A549 (cell line): ENCODE results near the gene C2orf72.

ENCODE experiments used
- CHD2 ChIP-seq: fragments of 150-350 bp; IDR thresholded peaks from 2 replicates; pipeline ENCODE4 v1.6.1; 2014; ENCODE audit warnings: low read length; ENCODE audit not compliant: partially characterized antibody
- CTCF ChIP-seq: fragments of >200 bp; sonication (Bioruptor Twin); formaldehyde crosslinking; IDR thresholded peaks from 3 replicates; pipeline ENCODE4 v1.5.1; 2016
- E2F6 ChIP-seq: IDR thresholded peaks from 2 replicates; pipeline ENCODE4 v1.6.1; 2012; ENCODE audit warnings: low read depth, borderline replicate concordance
- EP300 ChIP-seq, 2 experiments: fragments of >200 bp; sonication (Bioruptor Twin); formaldehyde crosslinking; IDR thresholded peaks; 2 replicates in 1 of 2; 3 replicates in 1 of 2; pipeline ENCODE4 v1.6.1; 2016 to 2017
- JUN ChIP-seq, 2 experiments: fragments of >200 bp; sonication (Bioruptor Twin); formaldehyde crosslinking; IDR thresholded peaks; 2 replicates in 1 of 2; 3 replicates in 1 of 2; pipeline ENCODE4 v1.6.1; 2016 to 2017
- KDM1A ChIP-seq: fragments of 200-600 bp; sonication (generic); IDR thresholded peaks from 2 replicates; pipeline ENCODE4 v1.6.1; 2016; ENCODE audit warnings: low read depth, mild to moderate bottlenecking
- PHF8 ChIP-seq: fragments of 200-600 bp; sonication (generic); IDR thresholded peaks from 2 replicates; pipeline ENCODE4 v1.6.1; 2016; ENCODE audit warnings: low read depth, mild to moderate bottlenecking, antibody characterized with exemption, moderate library complexity, borderline replicate concordance
- RAD21 ChIP-seq, 2 experiments: fragments of >200 bp in 1 of 2; sonication (Bioruptor Twin) in 1 of 2; formaldehyde crosslinking in 1 of 2; IDR thresholded peaks in 1 of 2; conservative IDR thresholded peaks in 1 of 2; 2 replicates in 1 of 2; 3 replicates in 1 of 2; pipeline ENCODE4 v1.6.1; 2012 to 2018; ENCODE audit warnings: inconsistent platforms in 1 of 2
- REST ChIP-seq: fragments of 200-600 bp; sonication (generic); IDR thresholded peaks from 2 replicates; pipeline ENCODE4 v1.6.1; 2016; ENCODE audit warnings: antibody characterized with exemption, mild to moderate bottlenecking, moderate library complexity
- RFX5 ChIP-seq: fragments of 450-650 bp; IDR thresholded peaks from 2 replicates; pipeline ENCODE4 v1.7.1; 2014; ENCODE audit warnings: antibody characterized with exemption, mild to moderate bottlenecking, moderate library complexity

- no peak for TF ChIP-seq KDM1A
- TF ChIP-seq CTCF, result no peak
- TF ChIP-seq JUN (IDR thresholded peaks at IDR 0.05), result no peak
- no peak for TF ChIP-seq PHF8
- no peak for TF ChIP-seq CHD2
- no peak for TF ChIP-seq RAD21 (conservative IDR thresholded peaks at IDR 0.05 in 1 of 2, IDR thresholded peaks at IDR 0.05 in 1 of 2)
- no peak for TF ChIP-seq EP300 (IDR thresholded peaks at IDR 0.05)
- no peak for TF ChIP-seq REST
- TF ChIP-seq E2F6, result no peak
- no peak for TF ChIP-seq RFX5
Measured at GRCh38 chr2:231069379-231070054, 32.2 kb downstream of the C2orf72 start.
